Choroid plexus epithelial cell (primary cell): ENCODE results near the gene MDN1.

Experiments
- DNase-seq: peaks from one replicate; pipeline ENCODE4 v3.0.0-alpha.2; 2010; ENCODE audit warnings: low read depth
- H3K4me3 ChIP-seq: 2 replicates; pipeline ENCODE4 v1.5.1; 2011; ENCODE audit warnings: low read depth, mild to moderate bottlenecking, control low read depth, low read length, moderate library complexity
- CTCF ChIP-seq: conservative IDR thresholded peaks from 2 replicates; pipeline ENCODE4 v1.5.1; 2011; ENCODE audit warnings: low read depth, mild to moderate bottlenecking, control low read depth, inconsistent platforms, low read length, moderate library complexity

MDN1 gene

GRCh38 chr6:89688328-89688727, 131.3 kb downstream of the MDN1 start:
- no peak for TF ChIP-seq CTCF
- H3K4me3 ChIP-seq = no peak overlapping the region
- DNase-seq = no peak

- TF ChIP-seq CTCF = no peak
- H3K4me3 ChIP-seq = no peak overlapping the region
- DNase-seq = no peak
Observed at GRCh38 chr6:89685311-89685710, 134.3 kb downstream of the MDN1 start.

GRCh38 chr6:89682991-89683390, 136.6 kb downstream of the MDN1 start:
- no peak for TF ChIP-seq CTCF
- DNase-seq = no peak

GRCh38 chr6:89681983-89682564, 137.5 kb downstream of the MDN1 start:
- no peak for TF ChIP-seq CTCF
- no peak for DNase-seq
- H3K4me3 ChIP-seq = no peak overlapping the region

More at GRCh38 chr6:89682991-89683390, 136.6 kb downstream of the MDN1 start:
- H3K4me3 ChIP-seq = no peak overlapping the region

GRCh38 chr6:89680551-89680950, 139.0 kb downstream of the MDN1 start:
- H3K4me3 ChIP-seq = no peak overlapping the region
- DNase-seq = no peak
- no peak for TF ChIP-seq CTCF

GRCh38 chr6:89680150-89680549, 139.4 kb downstream of the MDN1 start:
- no peak overlapping the region for H3K4me3 ChIP-seq
- peak; percentile 15 for DNase-seq
- TF ChIP-seq CTCF = no peak
